Measurements from ENCODE around the gene GPAT3.
A peak's percentile ranks its signal among the peaks of the same experiment; 100 is the strongest.

Gene GPAT3

GRCh38 chr4:83581411-83582288 lies 45.7 kb downstream of the GPAT3 start:
- TF ChIP-seq, protein P1, sequence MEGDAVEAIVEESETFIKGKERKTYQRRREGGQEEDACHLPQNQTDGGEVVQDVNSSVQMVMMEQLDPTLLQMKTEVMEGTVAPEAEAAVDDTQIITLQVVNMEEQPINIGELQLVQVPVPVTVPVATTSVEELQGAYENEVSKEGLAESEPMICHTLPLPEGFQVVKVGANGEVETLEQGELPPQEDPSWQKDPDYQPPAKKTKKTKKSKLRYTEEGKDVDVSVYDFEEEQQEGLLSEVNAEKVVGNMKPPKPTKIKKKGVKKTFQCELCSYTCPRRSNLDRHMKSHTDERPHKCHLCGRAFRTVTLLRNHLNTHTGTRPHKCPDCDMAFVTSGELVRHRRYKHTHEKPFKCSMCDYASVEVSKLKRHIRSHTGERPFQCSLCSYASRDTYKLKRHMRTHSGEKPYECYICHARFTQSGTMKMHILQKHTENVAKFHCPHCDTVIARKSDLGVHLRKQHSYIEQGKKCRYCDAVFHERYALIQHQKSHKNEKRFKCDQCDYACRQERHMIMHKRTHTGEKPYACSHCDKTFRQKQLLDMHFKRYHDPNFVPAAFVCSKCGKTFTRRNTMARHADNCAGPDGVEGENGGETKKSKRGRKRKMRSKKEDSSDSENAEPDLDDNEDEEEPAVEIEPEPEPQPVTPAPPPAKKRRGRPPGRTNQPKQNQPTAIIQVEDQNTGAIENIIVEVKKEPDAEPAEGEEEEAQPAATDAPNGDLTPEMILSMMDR (conservative IDR thresholded peaks at IDR 0.05; ENCODE audit: low read length): no peak
- no peak overlapping the region for H3K4me3 ChIP-seq (ENCODE audit: low read length)
- DNase-seq (ENCODE audit: low read depth): no peak

GRCh38 chr4:83582289-83582785 lies 46.4 kb downstream of the GPAT3 start:
- H3K4me3 ChIP-seq (ENCODE audit: low read length): no peak overlapping the region
- TF ChIP-seq, protein P1 (conservative IDR thresholded peaks at IDR 0.05; ENCODE audit: low read length): no peak
- DNase-seq (ENCODE audit: low read depth): peak; percentile 72

DNA sequence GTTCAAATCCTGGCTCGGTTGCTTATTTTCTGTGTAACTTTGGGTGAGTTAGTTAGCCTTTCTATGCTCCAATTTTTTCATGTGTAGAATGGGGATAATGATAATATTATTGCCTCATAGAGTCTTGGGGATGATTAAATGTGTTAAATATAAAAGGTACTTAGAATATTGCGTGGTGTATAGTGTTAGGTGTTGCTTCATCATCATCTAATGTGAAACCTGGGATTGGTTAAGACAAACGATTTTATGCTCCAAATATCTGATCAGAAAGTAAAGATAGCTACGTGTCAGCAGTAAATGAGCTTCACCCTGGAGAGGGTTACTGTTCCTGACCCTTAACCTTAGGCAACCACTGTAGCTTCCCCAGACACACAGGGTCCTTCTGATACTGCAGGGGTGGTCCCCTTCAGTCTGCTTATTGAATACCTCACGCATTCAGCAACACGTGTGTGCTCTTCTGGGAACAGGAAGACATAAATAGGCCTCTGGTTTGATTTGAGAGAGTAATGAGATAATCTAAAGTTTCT lies 50.1 kb downstream of the GPAT3 start:
- no peak for DNase-seq (ENCODE audit: low read depth)
- no peak overlapping the region for H3K4me3 ChIP-seq (ENCODE audit: low read length)
- TF ChIP-seq, protein P1 (conservative IDR thresholded peaks at IDR 0.05; ENCODE audit: low read length): no peak

DNA sequence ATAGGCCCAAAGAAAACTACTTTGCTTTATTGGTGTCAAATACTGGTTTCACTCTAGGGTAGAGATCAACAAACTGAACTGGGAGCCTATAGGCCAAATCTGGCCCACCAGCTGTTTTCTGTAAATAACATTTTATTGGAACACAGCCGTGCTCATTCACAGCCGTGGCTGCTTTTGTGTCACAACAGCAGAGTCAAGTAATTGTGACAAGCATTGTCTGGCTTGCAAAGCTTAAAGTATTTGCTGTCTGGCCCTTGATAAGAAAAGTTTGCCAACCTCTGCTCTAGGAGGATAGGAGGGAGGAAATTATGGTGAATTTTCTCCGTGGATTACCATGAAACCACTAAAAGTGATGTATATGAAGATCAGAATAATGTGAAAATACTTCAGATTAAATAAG lies 53.4 kb downstream of the GPAT3 start:
- no peak overlapping the region for H3K4me3 ChIP-seq (ENCODE audit: low read length)
- no peak for DNase-seq (ENCODE audit: low read depth)
- TF ChIP-seq, protein P1 (conservative IDR thresholded peaks at IDR 0.05; ENCODE audit: low read length): no peak

DNA sequence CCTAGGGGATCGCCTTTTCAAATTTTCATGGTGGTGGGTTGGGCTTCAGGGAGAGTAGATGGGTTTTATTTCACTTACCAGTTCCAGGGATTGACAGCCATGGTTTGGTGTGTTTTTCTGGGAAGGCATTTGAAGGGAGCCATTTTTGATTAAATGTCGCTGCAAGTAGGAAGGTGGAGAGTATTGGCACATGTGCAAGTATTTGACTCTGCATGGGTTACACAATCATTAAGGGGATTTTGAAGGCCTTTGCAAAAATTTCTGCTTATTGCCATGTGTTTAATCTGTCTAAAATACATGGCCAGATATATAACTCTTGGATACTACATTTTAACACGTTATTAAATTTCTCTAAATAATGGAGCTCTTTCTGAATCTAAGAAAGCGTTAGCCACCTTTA lies 55.1 kb downstream of the GPAT3 start:
- DNase-seq (ENCODE audit: low read depth): no peak
- H3K4me3 ChIP-seq (ENCODE audit: low read length): no peak overlapping the region
- TF ChIP-seq, protein P1 (conservative IDR thresholded peaks at IDR 0.05; ENCODE audit: low read length): no peak

DNA sequence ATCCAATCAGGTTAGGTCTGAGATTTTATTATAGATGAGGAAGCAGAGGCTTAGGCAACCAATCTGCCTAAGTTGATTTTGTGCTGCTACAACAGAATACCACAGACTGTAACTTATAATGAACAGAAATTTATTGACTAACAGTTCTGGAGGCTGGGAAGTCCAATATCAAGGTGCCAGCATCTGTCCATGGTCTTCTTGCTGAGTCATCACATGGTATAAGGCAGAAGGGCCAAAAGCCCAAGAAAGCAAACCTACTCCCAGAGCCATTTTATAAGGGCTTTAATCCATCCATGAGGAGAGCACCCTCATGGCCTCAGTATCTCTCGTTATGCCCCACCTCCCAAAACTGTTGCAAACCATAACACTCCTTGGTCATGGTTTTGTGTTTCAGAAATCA lies 55.8 kb downstream of the GPAT3 start:
- TF ChIP-seq, protein P1 (conservative IDR thresholded peaks at IDR 0.05; ENCODE audit: low read length): no peak
- DNase-seq (ENCODE audit: low read depth): no peak
- H3K4me3 ChIP-seq (ENCODE audit: low read length): no peak overlapping the region

GRCh38 chr4:83599183-83599582 lies 63.3 kb downstream of the GPAT3 start:
- peak; percentile 3 for DNase-seq (ENCODE audit: low read depth)
- TF ChIP-seq, protein P1 (conservative IDR thresholded peaks at IDR 0.05; ENCODE audit: low read length): no peak
- H3K4me3 ChIP-seq (ENCODE audit: low read length): no peak overlapping the region
